BLaER1 (cell line): ENCODE data around the gene RPS16.
A peak's percentile ranks its signal among the peaks of the same experiment; 100 is the strongest.

Experiments
- H3K27ac ChIP-seq: shearing (Covaris generic); formaldehyde crosslinking; 2 replicates; pipeline ENCODE4 v1.8.1; 2022
- H3K27me3 ChIP-seq: shearing (Covaris generic); formaldehyde crosslinking; 2 replicates; pipeline ENCODE4 v1.8.1; 2022
- H3K36me3 ChIP-seq: shearing (Covaris generic); formaldehyde crosslinking; 2 replicates; pipeline ENCODE4 v1.8.1; 2022
- H3K4me1 ChIP-seq: shearing (Covaris generic); formaldehyde crosslinking; 2 replicates; pipeline ENCODE4 v1.8.1; 2022
- H3K4me2 ChIP-seq: shearing (Covaris generic); formaldehyde crosslinking; 2 replicates; pipeline ENCODE4 v1.8.1; 2022
- H3K4me3 ChIP-seq: shearing (Covaris generic); formaldehyde crosslinking; 2 replicates; pipeline ENCODE4 v1.8.1; 2022
- H3K9ac ChIP-seq: shearing (Covaris generic); formaldehyde crosslinking; 2 replicates; pipeline ENCODE4 v1.8.1; 2022
- H3K9me3 ChIP-seq: shearing (Covaris generic); formaldehyde crosslinking; 2 replicates; pipeline ENCODE4 v1.8.1; 2022
- H4K20me1 ChIP-seq: shearing (Covaris generic); formaldehyde crosslinking; 2 replicates; pipeline ENCODE4 v1.8.1; 2022
- Cebpa-rat ChIP-seq: shearing (Covaris generic); IDR thresholded peaks from 2 replicates; pipeline ENCODE4 v1.8.1; 2022

Gene RPS16

GRCh38 chr19:39422020-39422419 is 13.7 kb downstream of the RPS16 start:
- H3K4me2 ChIP-seq: no peak overlapping the region
- no peaks in the 10 kb centered on the region for H3K27me3 ChIP-seq
- no peaks in the 10 kb centered on the region for H3K4me1 ChIP-seq
- no peak for TF ChIP-seq Cebpa-rat
- no peak overlapping the region for H3K27ac ChIP-seq
- H3K36me3 ChIP-seq: peaks cover 96% of the 10 kb centered on the region
- no peak overlapping the region for H3K9ac ChIP-seq
- H3K9me3 ChIP-seq: no peaks in the 10 kb centered on the region
- peaks cover 42% of the 10 kb centered on the region for H4K20me1 ChIP-seq
- no peak overlapping the region for H3K4me3 ChIP-seq

- peaks cover 45% of the 10 kb centered on the region for H4K20me1 ChIP-seq
- no peaks in the 10 kb centered on the region for H3K27me3 ChIP-seq
- H3K9ac ChIP-seq: no peak overlapping the region
- peaks cover 6% of the 10 kb centered on the region for H3K4me1 ChIP-seq
- TF ChIP-seq Cebpa-rat: no peak
- H3K9me3 ChIP-seq: no peaks in the 10 kb centered on the region
- no peak overlapping the region for H3K27ac ChIP-seq
- H3K4me3 ChIP-seq: no peak overlapping the region
- peaks cover 100% of the 10 kb centered on the region for H3K36me3 ChIP-seq
- H3K4me2 ChIP-seq: no peak overlapping the region
Measured at GRCh38 chr19:39420769-39421168, 15.0 kb downstream of the RPS16 start.

GRCh38 chr19:39419003-39419402 is 16.7 kb downstream of the RPS16 start:
- H3K27ac ChIP-seq: no peak overlapping the region
- no peak overlapping the region for H3K9ac ChIP-seq
- H4K20me1 ChIP-seq: peaks cover 45% of the 10 kb centered on the region
- no peak overlapping the region for H3K4me3 ChIP-seq
- TF ChIP-seq Cebpa-rat: no peak
- no peaks in the 10 kb centered on the region for H3K9me3 ChIP-seq
- peaks cover 23% of the 10 kb centered on the region for H3K4me1 ChIP-seq
- peaks cover 95% of the 10 kb centered on the region for H3K36me3 ChIP-seq
- H3K27me3 ChIP-seq: no peaks in the 10 kb centered on the region
- no peak overlapping the region for H3K4me2 ChIP-seq

- TF ChIP-seq Cebpa-rat: no peak
- Histone ChIP-seq H3K27ac (no peak overlapping the region), H3K27me3 (no peaks in the 10 kb centered on the region), H3K9ac (no peak overlapping the region), H3K4me2 (no peak overlapping the region), H3K36me3 (peaks cover 81% of the 10 kb centered on the region), H3K9me3 (no peaks in the 10 kb centered on the region), H4K20me1 (peaks cover 35% of the 10 kb centered on the region), H3K4me3 (no peak overlapping the region), H3K4me1 (peaks cover 27% of the 10 kb centered on the region)
Measured at GRCh38 chr19:39417463-39418181, 18.1 kb downstream of the RPS16 start.

- no peak overlapping the region for H3K4me3 ChIP-seq
- H3K9ac ChIP-seq: peak overlapping the region; percentile 34; the same call in 1 of the 2 replicates
- TF ChIP-seq Cebpa-rat: no peak
- peaks cover 70% of the 10 kb centered on the region for H3K36me3 ChIP-seq
- no peaks in the 10 kb centered on the region for H3K27me3 ChIP-seq
- no peak overlapping the region for H3K27ac ChIP-seq
- H4K20me1 ChIP-seq: peaks cover 34% of the 10 kb centered on the region
- H3K4me1 ChIP-seq: peaks cover 29% of the 10 kb centered on the region
- H3K9me3 ChIP-seq: no peaks in the 10 kb centered on the region
- no peak overlapping the region for H3K4me2 ChIP-seq
Measured at GRCh38 chr19:39416152-39417120, 19.3 kb downstream of the RPS16 start.

GRCh38 chr19:39415111-39416046 is 20.4 kb downstream of the RPS16 start:
- H3K27ac ChIP-seq: peak overlapping the region; percentile 99
- peak overlapping the region; percentile 96 for H3K4me3 ChIP-seq

GRCh38 chr19:39413911-39414608 is 21.7 kb downstream of the RPS16 start:
- peak overlapping the region; percentile 94 for H3K4me2 ChIP-seq
- H4K20me1 ChIP-seq: peaks cover 38% of the 10 kb centered on the region
- H3K4me1 ChIP-seq: peaks cover 50% of the 10 kb centered on the region
- TF ChIP-seq Cebpa-rat: no peak
- no peaks in the 10 kb centered on the region for H3K27me3 ChIP-seq
- peak overlapping the region; percentile 98 for H3K9ac ChIP-seq
- peak overlapping the region; percentile 96 for H3K4me3 ChIP-seq
- H3K9me3 ChIP-seq: no peaks in the 10 kb centered on the region
- peak overlapping the region; percentile 99 for H3K27ac ChIP-seq
- H3K36me3 ChIP-seq: peaks cover 46% of the 10 kb centered on the region

More at GRCh38 chr19:39415111-39416046, 20.4 kb downstream of the RPS16 start:
- Histone ChIP-seq H3K4me1 (peaks cover 40% of the 10 kb centered on the region), H3K9me3 (no peaks in the 10 kb centered on the region), H4K20me1 (peaks cover 34% of the 10 kb centered on the region), H3K4me2 (peak overlapping the region; percentile 94), H3K36me3 (peaks cover 59% of the 10 kb centered on the region), H3K9ac (peak overlapping the region; percentile 98), H3K27me3 (no peaks in the 10 kb centered on the region)
- TF ChIP-seq Cebpa-rat: no peak

GRCh38 chr19:39413272-39413910 is 22.4 kb downstream of the RPS16 start:
- peak overlapping the region; percentile 94 for H3K4me2 ChIP-seq
- TF ChIP-seq Cebpa-rat: no peak
- H4K20me1 ChIP-seq: peaks cover 44% of the 10 kb centered on the region
- H3K27ac ChIP-seq: peak overlapping the region; percentile 99
- H3K9ac ChIP-seq: peak overlapping the region; percentile 98
- no peaks in the 10 kb centered on the region for H3K27me3 ChIP-seq
- H3K9me3 ChIP-seq: no peaks in the 10 kb centered on the region
- peak overlapping the region; percentile 96 for H3K4me3 ChIP-seq
- H3K4me1 ChIP-seq: peaks cover 57% of the 10 kb centered on the region
- peaks cover 44% of the 10 kb centered on the region for H3K36me3 ChIP-seq
